ENCODE data around the gene EXD3.

The EXD3 gene

DNA sequence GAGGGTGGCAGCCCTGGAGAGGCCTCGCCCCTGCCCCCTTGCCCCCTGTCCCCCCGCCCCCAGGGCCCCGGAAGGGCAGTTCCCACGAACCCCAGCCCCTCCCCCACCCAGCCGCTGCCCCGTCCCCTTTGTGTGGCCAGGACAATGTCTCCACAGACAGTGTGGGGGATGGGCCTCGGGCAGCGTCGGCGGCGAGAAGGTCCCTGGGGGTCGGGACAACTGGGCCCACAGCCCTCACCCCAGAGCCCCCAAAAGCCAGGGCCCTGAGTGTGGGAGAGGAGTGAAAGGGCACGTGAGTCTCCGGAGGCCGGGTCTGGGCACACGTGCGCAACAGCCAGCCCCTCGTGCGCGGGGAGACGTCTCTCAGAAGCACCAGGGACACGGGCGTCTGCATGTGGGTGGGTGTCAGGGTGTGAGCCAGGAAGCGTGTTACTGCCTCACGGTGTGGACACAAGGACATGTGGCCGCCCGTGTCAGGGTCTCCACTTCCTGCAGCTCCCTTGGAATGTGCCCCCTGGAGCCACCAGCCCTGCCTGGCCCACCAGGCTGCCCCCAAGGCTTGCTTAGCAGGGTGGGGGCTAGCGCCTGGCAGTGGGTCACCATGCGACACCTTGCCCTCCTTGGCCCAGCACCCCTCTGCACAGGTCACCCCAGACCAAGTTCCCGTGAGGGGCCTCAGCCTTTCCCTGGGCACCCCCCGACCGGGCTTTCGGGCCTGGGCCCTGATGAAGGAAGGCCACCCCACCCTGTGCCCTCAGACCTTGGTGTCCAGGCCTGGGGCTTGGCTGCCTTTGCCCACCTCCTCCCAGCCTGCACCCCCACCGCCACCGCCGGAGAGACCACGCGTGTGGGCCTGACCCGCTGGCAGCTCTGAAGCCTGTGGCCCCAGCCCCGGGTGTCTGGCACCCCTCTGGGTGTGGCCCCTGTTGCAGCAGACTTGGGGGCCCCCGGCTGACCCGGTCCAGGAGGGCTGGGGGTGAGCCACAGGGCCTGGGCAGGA lies 108.1 kb downstream of the EXD3 start:
- DNase-seq: no peak

DNA sequence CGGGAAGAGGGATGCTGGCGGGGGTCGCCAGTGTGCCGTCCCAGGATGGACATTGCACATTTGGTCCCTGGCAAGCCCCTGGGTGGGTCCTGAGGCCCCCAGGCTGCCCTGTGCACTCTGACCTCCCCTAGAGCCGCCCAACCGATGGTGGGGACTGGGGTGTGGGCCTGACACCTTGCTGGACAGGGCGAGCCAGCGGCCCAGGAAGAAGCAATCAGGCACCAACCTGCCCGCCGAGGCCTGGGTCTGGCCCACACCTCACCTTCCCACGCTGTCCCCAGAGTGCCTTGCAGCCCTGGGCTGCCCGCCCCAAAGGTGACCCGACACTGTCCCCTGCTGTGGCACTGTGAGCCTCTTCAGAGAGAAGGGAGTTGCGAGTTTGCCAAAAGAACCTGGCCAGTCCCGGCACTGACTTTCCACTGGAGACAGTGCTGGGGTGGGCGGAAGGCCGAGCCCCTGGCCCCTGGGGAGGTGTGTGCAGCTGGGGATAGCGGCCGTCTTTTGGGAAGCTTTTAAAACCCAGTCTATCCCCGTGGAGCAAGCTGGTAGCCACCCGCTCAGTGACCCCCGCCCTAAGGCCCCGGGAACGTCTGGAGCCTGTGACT lies 108.9 kb downstream of the EXD3 start:
- no peak for DNase-seq

- DNase-seq: no peak
Measured at GRCh38 chr9:137313326-137313936, 109.5 kb downstream of the EXD3 start.

GRCh38 chr9:137312852-137313325 lies 110.1 kb downstream of the EXD3 start:
- DNase-seq: no peak

DNA sequence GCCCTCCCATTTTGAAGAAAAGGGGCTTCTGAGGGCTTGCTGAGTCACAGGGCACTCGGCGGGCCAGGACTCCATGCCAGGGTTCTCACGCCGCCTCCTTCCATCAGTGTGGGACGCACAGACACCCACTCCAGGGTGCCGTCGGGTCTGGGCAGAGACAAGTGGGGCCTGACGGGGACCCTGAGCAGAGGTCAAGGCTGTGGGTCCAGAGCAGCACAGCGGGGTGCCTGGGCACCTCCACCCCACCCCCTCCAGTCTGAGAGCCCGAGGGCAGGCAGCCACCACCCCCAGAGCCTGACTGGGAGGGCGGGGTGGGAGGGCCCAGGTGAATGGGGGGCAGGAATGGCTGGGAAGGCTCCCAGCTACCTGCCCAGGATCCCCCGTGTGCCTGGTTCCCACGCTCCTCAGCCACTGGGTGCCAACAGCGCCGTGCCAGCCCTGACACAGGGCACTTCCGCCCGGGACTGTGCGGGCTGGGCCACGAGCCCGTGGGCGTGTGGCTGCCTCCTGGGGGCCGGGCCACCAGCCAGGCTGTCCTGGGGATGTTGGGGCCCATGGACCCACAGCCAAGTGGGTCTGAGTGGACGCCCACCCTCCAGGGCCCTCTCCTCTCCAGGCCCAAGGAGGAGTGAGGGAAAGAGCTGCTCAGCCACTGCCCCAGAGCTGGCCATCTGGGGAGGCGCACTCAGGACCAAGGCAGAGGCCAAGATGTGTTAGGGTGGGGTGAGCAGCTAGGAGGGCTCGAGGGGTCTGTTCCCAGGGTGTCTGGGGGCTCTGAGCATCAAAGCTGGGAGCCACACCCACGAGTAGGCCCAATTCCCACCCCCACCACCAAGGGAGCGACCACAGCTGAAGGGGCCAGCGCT lies 110.7 kb downstream of the EXD3 start:
- DNase-seq: no peak

DNA sequence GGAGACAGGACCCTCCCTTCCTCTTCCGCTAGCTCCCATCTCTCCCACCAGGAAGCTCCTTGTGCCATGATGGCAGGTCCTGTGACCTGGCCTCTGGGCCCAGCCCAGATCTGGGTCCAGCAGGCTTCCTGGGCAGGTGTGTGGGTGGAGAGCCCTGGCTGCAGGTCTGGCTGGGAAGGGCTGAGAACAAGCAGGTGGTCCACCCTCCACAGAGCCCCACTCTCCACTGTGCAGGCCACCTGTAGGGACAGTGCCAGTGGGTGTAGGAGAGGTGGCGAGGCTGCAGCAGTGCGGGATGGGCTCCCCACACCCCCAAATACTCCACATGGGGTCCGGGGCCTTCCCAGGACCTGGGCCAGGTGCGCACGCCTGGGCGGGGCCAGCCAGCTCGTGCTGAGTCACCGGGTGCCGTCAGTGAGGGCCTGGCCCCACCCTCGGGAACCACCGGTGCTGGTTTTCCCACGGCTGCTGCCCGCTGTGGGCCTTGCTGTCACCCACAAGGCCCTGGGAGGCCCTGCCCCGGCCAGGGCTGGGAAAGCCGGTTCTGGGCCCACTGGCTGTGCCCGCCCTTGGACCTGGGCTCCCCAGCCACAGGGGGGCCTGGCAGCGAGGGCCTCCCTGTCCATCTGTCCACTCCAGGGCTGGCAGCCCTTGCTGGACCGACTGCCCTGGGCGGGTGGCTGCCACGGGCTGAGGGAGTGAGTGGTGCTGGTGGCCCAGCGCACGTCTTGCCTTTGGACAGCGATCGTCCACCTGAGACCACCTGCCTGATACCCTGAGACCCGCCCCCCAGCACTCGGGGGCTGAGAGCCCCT lies 111.6 kb downstream of the EXD3 start:
- peak; percentile 20 for DNase-seq

DNA sequence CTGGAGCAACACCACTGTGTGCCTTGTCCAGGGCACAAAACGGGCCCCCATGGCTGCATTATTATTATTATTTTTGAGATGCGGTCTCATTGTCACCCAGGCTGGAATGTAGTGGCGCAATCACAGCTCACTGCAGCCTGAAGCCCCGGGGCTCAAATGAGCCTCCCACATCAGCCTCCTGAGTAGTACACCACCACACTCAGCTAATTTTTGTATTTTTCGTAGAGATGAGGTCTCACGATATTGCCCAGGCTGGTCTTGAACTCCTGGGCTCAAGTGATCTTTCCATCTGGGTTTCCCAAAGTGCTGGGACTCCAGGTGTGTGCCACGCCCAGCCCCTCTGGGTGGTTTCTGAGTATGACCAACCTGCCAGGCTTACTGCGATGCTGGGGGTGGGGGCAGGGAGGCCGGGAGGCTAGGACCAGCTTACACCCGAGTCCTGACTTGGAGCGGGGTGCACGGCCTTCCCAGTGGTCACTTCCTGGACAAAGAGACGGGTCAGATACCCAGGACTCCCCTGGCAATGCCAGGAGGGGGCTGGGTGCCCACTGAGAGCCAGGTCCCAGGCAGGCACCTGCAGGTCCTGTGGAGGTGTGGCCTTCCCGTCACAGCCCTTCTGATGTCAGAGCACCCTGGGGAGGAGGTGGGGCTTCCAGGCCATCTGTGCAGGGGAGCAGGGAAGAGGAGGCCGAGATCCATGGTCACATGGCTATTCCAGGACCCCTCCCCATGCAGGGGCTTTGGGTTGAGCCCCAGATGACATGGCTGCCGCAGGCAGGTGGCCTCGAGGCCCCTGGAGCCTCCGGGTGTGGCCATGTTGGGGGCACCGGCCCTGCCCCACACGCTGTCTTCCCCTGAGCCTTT lies 112.5 kb downstream of the EXD3 start:
- no peak for DNase-seq

- no peak for DNase-seq
Measured at GRCh38 chr9:137309368-137310188, 113.4 kb downstream of the EXD3 start.

- DNase-seq: no peak
Measured at GRCh38 chr9:137308057-137308619, 114.8 kb downstream of the EXD3 start.

GRCh38 chr9:137307255-137308056 lies 115.5 kb downstream of the EXD3 start:
- DNase-seq: peak; percentile 39

- DNase-seq: no peak
Measured at GRCh38 chr9:137306850-137307254, 116.1 kb downstream of the EXD3 start.

DNA sequence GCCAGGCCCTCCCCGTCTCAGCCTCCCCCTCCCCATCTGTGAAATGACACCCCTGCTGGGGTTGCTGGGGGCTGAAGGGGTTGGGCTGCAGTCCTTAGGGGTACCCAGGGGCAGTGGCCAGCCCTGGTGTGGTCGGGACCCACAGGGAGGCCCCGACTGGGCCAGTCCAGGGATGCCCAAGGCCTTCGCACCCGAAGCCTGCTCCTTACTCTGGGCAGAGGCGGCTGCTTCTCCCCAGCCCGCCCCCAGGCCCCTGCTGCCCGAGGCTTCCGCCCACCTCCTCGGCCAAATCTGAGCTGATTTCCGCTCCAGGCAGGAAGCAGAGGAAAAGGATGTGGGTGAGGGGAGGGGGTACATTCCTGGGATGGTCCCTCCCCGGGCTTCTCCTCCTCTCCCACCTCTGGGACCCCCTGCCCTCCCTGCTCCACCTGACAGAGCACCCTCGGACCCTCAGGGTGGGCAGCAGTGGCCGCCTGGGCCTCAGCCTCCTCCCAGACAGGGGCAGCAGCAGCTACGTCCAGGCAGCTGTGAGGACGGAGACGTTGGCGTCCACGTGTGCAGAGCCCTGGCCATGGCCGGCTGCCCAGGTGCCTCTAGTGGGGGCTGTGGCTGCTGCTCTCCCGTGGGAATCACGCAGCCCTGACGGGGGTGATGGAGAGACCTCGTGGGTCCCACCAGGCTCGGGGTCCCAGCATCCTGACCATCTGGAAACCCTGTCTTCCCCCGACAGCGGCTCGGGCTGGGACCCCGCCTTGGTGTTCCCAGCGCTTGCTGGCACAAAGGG lies 116.7 kb downstream of the EXD3 start:
- no peak for DNase-seq

DNA sequence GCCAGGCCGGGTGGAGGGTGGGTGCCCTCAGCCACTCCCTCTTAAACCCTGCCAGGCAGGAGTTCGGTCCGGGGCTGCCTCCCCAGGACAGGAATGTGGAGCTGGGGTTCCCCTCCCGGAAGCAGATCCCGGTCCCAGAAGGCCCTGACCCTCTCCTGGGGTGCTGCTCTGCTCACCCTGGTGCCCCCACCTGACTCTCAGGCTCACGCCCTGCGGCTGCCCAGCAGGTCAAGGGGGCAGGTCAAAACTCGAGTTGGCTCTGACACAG lies 117.2 kb downstream of the EXD3 start:
- no peak for DNase-seq

DNA sequence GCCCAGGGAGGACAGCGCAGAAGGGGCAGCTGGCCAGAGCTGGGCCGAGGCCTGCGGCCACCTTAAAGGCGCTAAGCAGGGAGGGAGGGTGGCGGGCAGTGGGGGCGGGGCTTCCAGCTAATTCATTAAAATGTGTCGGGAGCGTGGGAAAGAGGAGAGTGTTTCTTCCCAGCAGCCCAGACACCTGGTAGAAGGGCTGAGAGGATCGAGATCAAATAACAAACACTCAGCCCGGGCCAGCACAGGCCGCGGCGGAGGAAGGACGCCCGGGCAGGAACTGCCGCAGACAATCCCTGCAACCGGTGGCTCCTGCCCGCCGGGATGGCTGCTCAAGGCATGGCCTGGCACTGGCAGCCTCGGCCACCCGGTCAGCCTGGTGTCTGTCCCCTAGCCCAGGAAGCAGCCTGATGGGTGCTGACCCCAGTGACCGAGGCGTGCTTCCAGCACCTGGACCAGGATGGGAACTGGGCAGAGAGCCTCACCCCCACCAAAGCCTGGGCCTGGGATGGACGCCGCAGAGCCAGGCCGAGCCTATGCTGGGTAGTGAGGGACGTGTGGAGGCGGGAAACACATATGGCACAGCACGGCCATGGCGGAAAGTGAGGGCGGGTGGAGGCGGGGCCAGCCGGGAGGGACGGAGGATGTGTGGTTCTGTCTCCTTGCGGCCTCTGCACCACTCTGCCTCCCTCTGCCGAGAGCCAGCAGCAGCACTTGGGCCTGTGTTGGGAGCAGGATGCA lies 117.7 kb downstream of the EXD3 start:
- peak; percentile 58 for DNase-seq

- no peak for DNase-seq
Measured at GRCh38 chr9:137304383-137305059, 118.4 kb downstream of the EXD3 start.

DNA sequence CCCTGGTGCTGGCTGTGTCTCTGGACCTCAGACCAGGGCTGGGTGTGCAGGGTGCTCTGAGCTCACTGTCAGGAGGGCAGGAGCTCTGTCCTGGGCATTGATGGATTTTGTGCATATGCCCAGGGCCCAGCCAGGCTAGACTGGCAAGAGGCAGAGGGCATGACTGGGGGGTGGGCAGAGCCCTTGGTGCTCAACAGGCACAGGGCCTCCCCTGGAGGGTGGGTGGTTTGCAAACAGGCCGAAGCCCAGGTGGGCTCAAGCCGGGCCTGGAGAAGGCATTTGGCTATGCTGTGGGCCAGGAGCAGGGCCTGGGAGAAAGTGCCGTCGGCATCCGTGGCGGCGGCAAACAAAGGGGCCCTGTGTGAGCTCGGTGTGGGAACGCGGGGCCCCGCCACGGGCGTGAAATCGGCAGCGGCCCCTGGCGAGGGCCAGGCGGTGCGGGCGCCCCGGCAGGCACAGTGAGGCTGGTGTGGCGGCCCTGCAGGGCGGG lies 119.0 kb downstream of the EXD3 start:
- no peak for DNase-seq
